GM10248 (cell line): Measurements from ENCODE around the gene TMLHE.
"Not testable (repeated sequence)": the region's sequence is repeated elsewhere in the genome, so short reads cannot be mapped to it uniquely, and the experiment has no call there.

Experiments used
- CTCF ChIA-PET: fragments of 300-600 bp; sonication (Branson Sonifier 250); formaldehyde crosslinking; extraction: SDS; loops from one replicate; lab custom pipeline; 2021; ENCODE audit warnings: antibody characterized with exemption; lab: Yijun Ruan, JAX
- POLR2A ChIA-PET: fragments of 350-650 bp; sonication (Branson Sonifier 250); formaldehyde crosslinking; extraction: SDS; loops from one replicate; lab custom pipeline; 2020; ENCODE audit warnings: antibody characterized with exemption; lab: Yijun Ruan, JAX
- DNase-seq: peaks from one replicate; pipeline ENCODE4 v3.0.0; 2012; ENCODE audit errors: extremely low spot score
- CTCF ChIP-seq: IDR thresholded peaks from 2 replicates; pipeline ENCODE4 v1.5.1; 2012; ENCODE audit warnings: mild to moderate bottlenecking, low read depth; ENCODE audit errors: extremely low read depth, missing control alignments, control extremely low read depth

The TMLHE gene

DNA sequence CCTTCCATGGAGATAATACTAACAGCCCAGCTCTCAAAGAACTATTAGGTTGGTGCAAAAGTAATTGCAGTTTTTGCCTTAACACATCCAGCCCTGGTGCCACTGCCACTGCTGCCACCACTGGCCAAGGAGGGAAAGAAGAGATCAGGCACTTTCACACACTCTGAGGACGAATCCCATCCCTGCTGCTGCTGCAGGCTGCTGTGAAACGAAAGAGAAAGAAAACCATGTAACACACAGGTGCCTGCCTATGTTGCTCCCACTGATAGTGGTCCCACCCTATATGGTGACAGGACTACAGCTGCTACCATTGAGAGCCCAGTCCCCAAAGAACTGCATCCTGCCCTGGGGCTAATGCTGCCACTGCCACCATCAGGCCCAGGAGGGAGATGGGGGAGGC is 35.1 kb downstream of the TMLHE start:
- TF ChIP-seq CTCF: no peak
- peak; percentile 6 for DNase-seq
- CTCF ChIA-PET: interaction anchor here (1.3 kb wide), 1 partner anchor 69 kb away, joined by 3 read pairs; no protein-coding TSS in a partner anchor
- POLR2A ChIA-PET: no interaction called here

GRCh38 chrX:155563099-155563498 is 49.7 kb downstream of the TMLHE start:
- CTCF ChIA-PET: no interaction called here
- POLR2A ChIA-PET: no interaction called here
- no peak for DNase-seq
- TF ChIP-seq CTCF: no peak

GRCh38 chrX:155544881-155545280 is 67.9 kb downstream of the TMLHE start:
- CTCF ChIA-PET: no interaction called here
- POLR2A ChIA-PET: no interaction called here
- no peak for TF ChIP-seq CTCF
- no peak for DNase-seq

DNA sequence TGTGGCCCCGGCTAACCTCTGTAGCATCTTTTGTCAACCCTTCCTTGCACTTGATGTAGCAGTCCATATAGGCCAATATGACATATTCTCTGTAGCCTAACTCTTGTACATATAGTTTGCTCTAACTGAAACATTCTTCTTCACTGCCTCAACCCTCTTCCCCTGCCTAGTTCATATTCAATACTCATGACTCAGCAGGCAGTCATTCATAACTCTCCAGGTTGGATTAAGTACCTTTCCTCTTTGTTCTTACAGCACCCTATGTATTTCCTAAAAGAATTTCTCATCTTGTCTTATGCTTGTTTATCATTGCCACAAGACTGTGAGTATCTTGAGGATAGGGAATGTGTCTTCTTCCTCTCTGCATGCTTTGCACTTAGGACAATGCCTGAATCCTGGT is 76.9 kb downstream of the TMLHE start:
- CTCF ChIA-PET: no interaction called here
- no peak for DNase-seq
- POLR2A ChIA-PET: no interaction called here
- no peak for TF ChIP-seq CTCF

GRCh38 chrX:155534800-155535199 is 78.0 kb downstream of the TMLHE start:
- POLR2A ChIA-PET: no interaction called here
- DNase-seq: no peak
- CTCF ChIA-PET: no interaction called here
- TF ChIP-seq CTCF: peak; percentile 12

GRCh38 chrX:155527023-155527422 is 85.7 kb downstream of the TMLHE start:
- CTCF ChIA-PET, POLR2A ChIA-PET, DNase-seq: not testable (repeated sequence)

- POLR2A ChIA-PET: no interaction called here
- TF ChIP-seq CTCF: no peak
- DNase-seq: no peak
- CTCF ChIA-PET: no interaction called here
Observed at GRCh38 chrX:155514225-155514624, 98.5 kb downstream of the TMLHE start.
